SK-N-SH treated with all-trans-retinoic acid at 6 μM for 48 hours (cell line): ENCODE data around the gene PLET1.

Experiments used
- ARNTL ChIP-seq: fragments of 450-650 bp; formaldehyde crosslinking; IDR thresholded peaks from 2 replicates; pipeline ENCODE4 v1.5.0; 2020; ENCODE audit warnings: low read depth, mild to moderate bottlenecking, moderate library complexity, borderline replicate concordance
- CSDC2 ChIP-seq: fragments of 250-450 bp; sonication (Bioruptor Pico); IDR thresholded peaks from 2 replicates; pipeline ENCODE4 v1.5.0; 2020; ENCODE audit warnings: mild to moderate bottlenecking, moderate library complexity
- SNAI2 ChIP-seq: fragments of 250-450 bp; sonication (Bioruptor Pico); IDR thresholded peaks from 2 replicates; pipeline ENCODE4 v1.5.0; 2020; ENCODE audit warnings: mild to moderate bottlenecking, moderate library complexity
- ZFP3 ChIP-seq: fragments of 250-450 bp; sonication (Bioruptor Pico); IDR thresholded peaks from 2 replicates; pipeline ENCODE4 v1.5.0; 2020; ENCODE audit warnings: mild to moderate bottlenecking, moderate library complexity
- ZFP30 ChIP-seq: fragments of 450-650 bp; formaldehyde crosslinking; IDR thresholded peaks from 2 replicates; pipeline ENCODE4 v1.5.0; 2022; ENCODE audit warnings: mild to moderate bottlenecking, moderate library complexity
- ZNF565 ChIP-seq: fragments of 450-650 bp; formaldehyde crosslinking; conservative IDR thresholded peaks from 2 replicates; pipeline ENCODE4 v1.5.0; 2020; ENCODE audit warnings: low read depth, mild to moderate bottlenecking, moderate library complexity
- TF ChIP-seq, protein P1 (sequence below): fragments of 250-450 bp; sonication (Bioruptor Pico); IDR thresholded peaks from 2 replicates; pipeline ENCODE4 v1.5.0; 2020; ENCODE audit warnings: mild to moderate bottlenecking, moderate library complexity
- TF ChIP-seq, protein P2 (sequence below): fragments of 250-450 bp; sonication (Bioruptor Pico); IDR thresholded peaks from 2 replicates; pipeline ENCODE4 v1.8.0; 2020; ENCODE audit warnings: mild to moderate bottlenecking, moderate library complexity, borderline replicate concordance

DNA sequence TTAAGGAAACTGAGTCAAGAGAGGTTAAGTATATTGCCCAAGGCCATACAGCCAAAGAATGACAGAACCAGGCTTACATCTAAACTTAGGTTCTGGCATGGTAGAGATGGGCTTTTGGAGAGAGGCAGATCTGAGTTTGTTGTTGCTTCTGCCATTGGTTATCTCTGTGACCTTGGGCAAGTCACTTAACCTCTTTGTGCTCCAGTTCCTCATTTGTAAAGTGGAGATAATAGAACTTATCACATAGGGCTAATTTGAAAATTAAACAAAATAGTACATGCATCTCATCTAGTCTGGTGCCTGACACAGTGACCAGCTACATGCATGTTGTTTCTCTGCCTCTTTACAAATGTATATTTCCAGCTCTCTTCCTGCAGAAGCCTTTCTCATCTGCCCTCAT, 47.0 kb upstream of the PLET1 start:
- TF ChIP-seq CSDC2 (CRISPR knock-in tag) = no peak
- TF ChIP-seq, protein P1, sequence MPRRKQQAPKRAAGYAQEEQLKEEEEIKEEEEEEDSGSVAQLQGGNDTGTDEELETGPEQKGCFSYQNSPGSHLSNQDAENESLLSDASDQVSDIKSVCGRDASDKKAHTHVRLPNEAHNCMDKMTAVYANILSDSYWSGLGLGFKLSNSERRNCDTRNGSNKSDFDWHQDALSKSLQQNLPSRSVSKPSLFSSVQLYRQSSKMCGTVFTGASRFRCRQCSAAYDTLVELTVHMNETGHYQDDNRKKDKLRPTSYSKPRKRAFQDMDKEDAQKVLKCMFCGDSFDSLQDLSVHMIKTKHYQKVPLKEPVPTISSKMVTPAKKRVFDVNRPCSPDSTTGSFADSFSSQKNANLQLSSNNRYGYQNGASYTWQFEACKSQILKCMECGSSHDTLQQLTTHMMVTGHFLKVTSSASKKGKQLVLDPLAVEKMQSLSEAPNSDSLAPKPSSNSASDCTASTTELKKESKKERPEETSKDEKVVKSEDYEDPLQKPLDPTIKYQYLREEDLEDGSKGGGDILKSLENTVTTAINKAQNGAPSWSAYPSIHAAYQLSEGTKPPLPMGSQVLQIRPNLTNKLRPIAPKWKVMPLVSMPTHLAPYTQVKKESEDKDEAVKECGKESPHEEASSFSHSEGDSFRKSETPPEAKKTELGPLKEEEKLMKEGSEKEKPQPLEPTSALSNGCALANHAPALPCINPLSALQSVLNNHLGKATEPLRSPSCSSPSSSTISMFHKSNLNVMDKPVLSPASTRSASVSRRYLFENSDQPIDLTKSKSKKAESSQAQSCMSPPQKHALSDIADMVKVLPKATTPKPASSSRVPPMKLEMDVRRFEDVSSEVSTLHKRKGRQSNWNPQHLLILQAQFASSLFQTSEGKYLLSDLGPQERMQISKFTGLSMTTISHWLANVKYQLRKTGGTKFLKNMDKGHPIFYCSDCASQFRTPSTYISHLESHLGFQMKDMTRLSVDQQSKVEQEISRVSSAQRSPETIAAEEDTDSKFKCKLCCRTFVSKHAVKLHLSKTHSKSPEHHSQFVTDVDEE (CRISPR knock-in tag) = no peak
- no peak for TF ChIP-seq ZFP3 (CRISPR knock-in tag)
- TF ChIP-seq ZFP30 (CRISPR knock-in tag) = no peak
- no peak for TF ChIP-seq ZNF565 (CRISPR knock-in tag)
- TF ChIP-seq SNAI2 (CRISPR knock-in tag) = no peak
- TF ChIP-seq, protein P2, sequence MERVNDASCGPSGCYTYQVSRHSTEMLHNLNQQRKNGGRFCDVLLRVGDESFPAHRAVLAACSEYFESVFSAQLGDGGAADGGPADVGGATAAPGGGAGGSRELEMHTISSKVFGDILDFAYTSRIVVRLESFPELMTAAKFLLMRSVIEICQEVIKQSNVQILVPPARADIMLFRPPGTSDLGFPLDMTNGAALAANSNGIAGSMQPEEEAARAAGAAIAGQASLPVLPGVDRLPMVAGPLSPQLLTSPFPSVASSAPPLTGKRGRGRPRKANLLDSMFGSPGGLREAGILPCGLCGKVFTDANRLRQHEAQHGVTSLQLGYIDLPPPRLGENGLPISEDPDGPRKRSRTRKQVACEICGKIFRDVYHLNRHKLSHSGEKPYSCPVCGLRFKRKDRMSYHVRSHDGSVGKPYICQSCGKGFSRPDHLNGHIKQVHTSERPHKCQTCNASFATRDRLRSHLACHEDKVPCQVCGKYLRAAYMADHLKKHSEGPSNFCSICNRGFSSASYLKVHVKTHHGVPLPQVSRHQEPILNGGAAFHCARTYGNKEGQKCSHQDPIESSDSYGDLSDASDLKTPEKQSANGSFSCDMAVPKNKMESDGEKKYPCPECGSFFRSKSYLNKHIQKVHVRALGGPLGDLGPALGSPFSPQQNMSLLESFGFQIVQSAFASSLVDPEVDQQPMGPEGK (CRISPR knock-in tag) = no peak
- no peak for TF ChIP-seq ARNTL (CRISPR knock-in tag)
